Measurements from ENCODE around the gene ST3GAL3.

The ST3GAL3 gene

GRCh38 chr1:43668956-43669355 is 38.4 kb upstream of the ST3GAL3 start:
- Histone ChIP-seq H3K4me3 (replicated peaks; ENCODE audit: low read depth, low read length) (no peak overlapping the region), H3K36me3 (ENCODE audit: control insufficient read depth, insufficient read depth, low read length) (peaks cover 60% of the 10 kb centered on the region), H3K27me3 (replicated peaks; ENCODE audit: control insufficient read depth, insufficient read depth, low read length) (no peaks in the 10 kb centered on the region)
- TF ChIP-seq CTCF (IDR thresholded peaks at IDR 0.05; ENCODE audit: insufficient read depth, low read length, poor library complexity, severe bottlenecking) = no peak
- DNase-seq (ENCODE audit: extremely low read depth, insufficient read length) = no peak

DNA sequence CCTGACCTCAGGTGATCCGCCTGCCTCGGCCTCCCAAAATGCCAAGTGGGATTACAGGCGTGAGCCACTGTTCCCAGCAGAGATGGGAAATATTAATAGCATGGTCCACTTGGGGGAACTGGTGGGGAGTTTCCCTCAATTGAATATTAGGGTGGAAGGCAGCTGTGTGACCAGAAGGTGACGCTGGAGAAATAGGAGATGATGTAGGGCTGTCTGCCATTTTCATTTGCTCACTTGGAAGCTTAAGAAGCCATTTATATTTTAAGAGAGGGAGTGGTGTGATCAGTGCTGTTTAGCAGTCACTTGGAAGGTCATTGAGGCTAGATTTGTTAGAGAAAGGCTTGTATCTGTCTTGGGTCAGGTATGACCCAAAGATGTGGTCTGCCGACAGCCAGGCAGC is 37.5 kb upstream of the ST3GAL3 start:
- TF ChIP-seq CTCF (IDR thresholded peaks at IDR 0.05; ENCODE audit: insufficient read depth, low read length, poor library complexity, severe bottlenecking) = no peak
- DNase-seq (ENCODE audit: extremely low read depth, insufficient read length) = no peak
- Histone ChIP-seq H3K27me3 (replicated peaks; ENCODE audit: control insufficient read depth, insufficient read depth, low read length) (no peaks in the 10 kb centered on the region), H3K36me3 (ENCODE audit: control insufficient read depth, insufficient read depth, low read length) (peaks cover 62% of the 10 kb centered on the region), H3K4me3 (replicated peaks; ENCODE audit: low read depth, low read length) (no peak overlapping the region)

GRCh38 chr1:43671193-43671592 is 36.1 kb upstream of the ST3GAL3 start:
- Histone ChIP-seq H3K36me3 (ENCODE audit: control insufficient read depth, insufficient read depth, low read length) (peaks cover 63% of the 10 kb centered on the region), H3K4me3 (replicated peaks; ENCODE audit: low read depth, low read length) (no peak overlapping the region), H3K27me3 (replicated peaks; ENCODE audit: control insufficient read depth, insufficient read depth, low read length) (no peaks in the 10 kb centered on the region)
- no peak for TF ChIP-seq CTCF (IDR thresholded peaks at IDR 0.05; ENCODE audit: insufficient read depth, low read length, poor library complexity, severe bottlenecking)
- no peak for DNase-seq (ENCODE audit: extremely low read depth, insufficient read length)

GRCh38 chr1:43671626-43672330 is 35.6 kb upstream of the ST3GAL3 start:
- H3K4me3 ChIP-seq (replicated peaks; ENCODE audit: low read depth, low read length) = no peak overlapping the region
- peaks cover 59% of the 10 kb centered on the region for H3K36me3 ChIP-seq (ENCODE audit: control insufficient read depth, insufficient read depth, low read length)
- TF ChIP-seq CTCF (IDR thresholded peaks at IDR 0.05; ENCODE audit: insufficient read depth, low read length, poor library complexity, severe bottlenecking) = no peak
- DNase-seq (ENCODE audit: extremely low read depth, insufficient read length) = no peak
- H3K27me3 ChIP-seq (replicated peaks; ENCODE audit: control insufficient read depth, insufficient read depth, low read length) = no peaks in the 10 kb centered on the region

GRCh38 chr1:43673261-43673660 is 34.1 kb upstream of the ST3GAL3 start:
- DNase-seq (ENCODE audit: extremely low read depth, insufficient read length) = no peak
- no peak for TF ChIP-seq CTCF (IDR thresholded peaks at IDR 0.05; ENCODE audit: insufficient read depth, low read length, poor library complexity, severe bottlenecking)
- Histone ChIP-seq H3K36me3 (ENCODE audit: control insufficient read depth, insufficient read depth, low read length) (peaks cover 48% of the 10 kb centered on the region), H3K4me3 (replicated peaks; ENCODE audit: low read depth, low read length) (no peak overlapping the region), H3K27me3 (replicated peaks; ENCODE audit: control insufficient read depth, insufficient read depth, low read length) (no peaks in the 10 kb centered on the region)

GRCh38 chr1:43678940-43679339 is 28.4 kb upstream of the ST3GAL3 start:
- Histone ChIP-seq H3K27me3 (replicated peaks; ENCODE audit: control insufficient read depth, insufficient read depth, low read length) (no peaks in the 10 kb centered on the region), H3K4me3 (replicated peaks; ENCODE audit: low read depth, low read length) (no peak overlapping the region), H3K36me3 (ENCODE audit: control insufficient read depth, insufficient read depth, low read length) (peaks cover 30% of the 10 kb centered on the region)
- TF ChIP-seq CTCF (IDR thresholded peaks at IDR 0.05; ENCODE audit: insufficient read depth, low read length, poor library complexity, severe bottlenecking) = no peak
- DNase-seq (ENCODE audit: extremely low read depth, insufficient read length) = no peak

Data from GM06990 (cell line).